ENCODE data around the gene GPI.
A peak's percentile ranks its signal among the peaks of the same experiment; 100 is the strongest.

The GPI gene

GRCh38 chr19:34337739-34338138, 27.3 kb upstream of the GPI start:
- TF ChIP-seq, protein P1, sequence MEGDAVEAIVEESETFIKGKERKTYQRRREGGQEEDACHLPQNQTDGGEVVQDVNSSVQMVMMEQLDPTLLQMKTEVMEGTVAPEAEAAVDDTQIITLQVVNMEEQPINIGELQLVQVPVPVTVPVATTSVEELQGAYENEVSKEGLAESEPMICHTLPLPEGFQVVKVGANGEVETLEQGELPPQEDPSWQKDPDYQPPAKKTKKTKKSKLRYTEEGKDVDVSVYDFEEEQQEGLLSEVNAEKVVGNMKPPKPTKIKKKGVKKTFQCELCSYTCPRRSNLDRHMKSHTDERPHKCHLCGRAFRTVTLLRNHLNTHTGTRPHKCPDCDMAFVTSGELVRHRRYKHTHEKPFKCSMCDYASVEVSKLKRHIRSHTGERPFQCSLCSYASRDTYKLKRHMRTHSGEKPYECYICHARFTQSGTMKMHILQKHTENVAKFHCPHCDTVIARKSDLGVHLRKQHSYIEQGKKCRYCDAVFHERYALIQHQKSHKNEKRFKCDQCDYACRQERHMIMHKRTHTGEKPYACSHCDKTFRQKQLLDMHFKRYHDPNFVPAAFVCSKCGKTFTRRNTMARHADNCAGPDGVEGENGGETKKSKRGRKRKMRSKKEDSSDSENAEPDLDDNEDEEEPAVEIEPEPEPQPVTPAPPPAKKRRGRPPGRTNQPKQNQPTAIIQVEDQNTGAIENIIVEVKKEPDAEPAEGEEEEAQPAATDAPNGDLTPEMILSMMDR (IDR thresholded peaks at IDR 0.05; ENCODE audit: extremely low read depth, insufficient read depth, missing control alignments), result no peak
- in situ Hi-C loops (cut with MboI; ENCODE audit: low pct_unique_long_range_greater_than_20kb, low sequenced_read_pairs, unreplicated experiment), result no loop called here
- DNase-seq (ENCODE audit: low spot score), result no peak

- TF ChIP-seq, protein P1 (IDR thresholded peaks at IDR 0.05; ENCODE audit: extremely low read depth, insufficient read depth, missing control alignments), result no peak
- DNase-seq (ENCODE audit: low spot score), result no peak
- in situ Hi-C loops (cut with MboI; ENCODE audit: low pct_unique_long_range_greater_than_20kb, low sequenced_read_pairs, unreplicated experiment), result no loop called here
These were observed 22.9 kb upstream of the GPI start for GRCh38 chr19:34341935-34342680.

GRCh38 chr19:34343751-34344150, 21.2 kb upstream of the GPI start:
- DNase-seq (ENCODE audit: low spot score), result no peak
- TF ChIP-seq, protein P1 (IDR thresholded peaks at IDR 0.05; ENCODE audit: extremely low read depth, insufficient read depth, missing control alignments), result no peak
- in situ Hi-C loops (cut with MboI; ENCODE audit: low pct_unique_long_range_greater_than_20kb, low sequenced_read_pairs, unreplicated experiment), result no loop called here

DNA sequence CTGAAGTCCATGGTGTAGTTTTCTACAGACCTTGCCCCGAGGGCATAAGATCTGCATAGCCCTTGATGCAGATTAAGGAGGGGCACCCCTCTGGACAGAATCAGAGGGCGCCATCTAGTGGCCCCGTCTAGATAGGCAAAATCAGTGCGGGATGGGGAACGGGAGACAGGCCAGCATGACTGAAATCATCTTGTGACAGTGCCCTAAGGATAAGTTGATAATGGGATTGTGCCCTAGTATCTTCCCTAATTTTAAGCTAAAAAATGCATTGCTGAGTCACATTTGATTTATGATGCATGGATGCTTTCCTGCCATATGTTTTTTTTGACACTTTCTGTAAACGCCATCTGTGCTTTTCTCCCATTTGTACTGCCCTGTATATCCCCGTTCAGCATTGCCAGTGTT, 19.0 kb upstream of the GPI start:
- TF ChIP-seq, protein P1 (IDR thresholded peaks at IDR 0.05; ENCODE audit: extremely low read depth, insufficient read depth, missing control alignments), result peak; percentile 76
- in situ Hi-C loops (cut with MboI; ENCODE audit: low pct_unique_long_range_greater_than_20kb, low sequenced_read_pairs, unreplicated experiment), result no loop called here
- peak; percentile 81 for DNase-seq (ENCODE audit: low spot score)

GRCh38 chr19:34347561-34348165, 17.3 kb upstream of the GPI start:
- DNase-seq (ENCODE audit: low spot score), result no peak
- in situ Hi-C loops (cut with MboI; ENCODE audit: low pct_unique_long_range_greater_than_20kb, low sequenced_read_pairs, unreplicated experiment), result no loop called here
- TF ChIP-seq, protein P1 (IDR thresholded peaks at IDR 0.05; ENCODE audit: extremely low read depth, insufficient read depth, missing control alignments), result no peak

- TF ChIP-seq, protein P1 (IDR thresholded peaks at IDR 0.05; ENCODE audit: extremely low read depth, insufficient read depth, missing control alignments), result no peak
- DNase-seq (ENCODE audit: low spot score), result no peak
- in situ Hi-C loops (cut with MboI; ENCODE audit: low pct_unique_long_range_greater_than_20kb, low sequenced_read_pairs, unreplicated experiment), result no loop called here
These were observed 16.0 kb upstream of the GPI start for GRCh38 chr19:34348899-34349487.

Data from GM13977 (cell line).